M059J (cell line): ENCODE measurements around the gene PKDREJ. TPM values are rescaled to one million over a fixed set of nuclear protein-coding genes. Genes with fewer than 3 reads are reported as not detected.

Experiments
- DNase-seq: peaks from one replicate; pipeline ENCODE4 v3.0.0-alpha.2; 2012; ENCODE audit warnings: low read depth
- total RNA-seq: library from RNA; depleted of rRNA; stranded (reverse); fragments of >200 nt; shearing (Covaris generic); gene quantifications from 2 replicates; pipeline ENCODE4 v1.2.3, GENCODE V29; 2014

PKDREJ gene
- total RNA-seq, 1 experiment from 2014 or later, result not detected

DNA sequence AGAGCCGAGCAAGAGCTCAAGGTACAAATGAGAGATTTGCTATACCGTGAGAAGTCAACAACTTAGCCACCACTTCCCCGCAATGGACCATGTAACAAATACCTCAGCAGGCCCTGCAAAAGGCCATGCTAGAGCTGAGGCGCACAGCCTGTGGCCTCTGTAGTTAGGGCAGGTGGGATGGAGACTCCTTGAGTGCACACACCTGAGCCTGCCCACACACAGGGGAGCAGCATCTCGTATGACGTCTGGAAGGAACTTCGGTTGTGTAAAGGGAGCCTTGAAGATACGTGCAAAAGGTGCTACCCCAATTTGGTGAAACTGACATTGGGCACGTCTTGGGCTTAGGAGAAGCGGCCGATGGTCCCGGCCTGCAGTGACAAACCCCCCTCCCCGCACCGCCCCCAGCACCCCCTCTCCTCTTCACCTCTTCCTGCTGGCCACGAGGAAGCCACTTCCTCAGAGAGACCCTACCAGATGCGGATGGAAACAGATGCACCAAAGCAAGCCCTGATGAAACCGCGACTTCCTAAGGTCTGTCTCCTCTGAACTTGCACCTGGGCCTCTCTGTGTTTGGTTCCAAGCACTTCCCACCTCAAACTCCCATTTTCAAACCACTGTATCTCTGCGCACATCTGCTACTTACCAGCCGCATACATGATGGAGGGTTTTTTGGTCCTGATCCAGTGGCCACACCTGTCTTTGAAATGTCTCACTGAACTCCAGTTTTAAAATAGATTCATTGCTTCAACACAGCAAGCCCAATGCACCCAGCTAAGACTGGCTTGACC is 23.7 kb downstream of the PKDREJ start:
- no peak for DNase-seq

DNA sequence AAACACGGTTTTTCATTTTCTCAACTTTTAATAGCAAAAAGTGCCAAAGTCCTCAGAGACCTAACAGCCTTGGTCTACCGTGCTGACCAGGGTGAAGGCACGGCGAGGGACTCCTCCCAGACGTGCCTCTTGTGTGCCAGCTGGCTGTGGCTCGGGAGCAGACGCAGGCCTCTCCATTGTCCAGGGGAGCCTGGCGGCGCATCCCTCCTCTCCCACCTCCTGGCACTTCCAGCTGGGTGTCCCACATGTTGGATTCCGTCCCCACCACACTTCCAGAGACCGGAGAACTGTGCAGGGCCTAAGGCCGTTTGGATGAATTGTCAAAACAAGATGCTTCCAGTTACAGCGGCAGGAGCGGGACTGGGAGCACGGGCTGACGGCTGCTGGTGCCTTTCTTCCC is 24.6 kb downstream of the PKDREJ start:
- no peak for DNase-seq

DNA sequence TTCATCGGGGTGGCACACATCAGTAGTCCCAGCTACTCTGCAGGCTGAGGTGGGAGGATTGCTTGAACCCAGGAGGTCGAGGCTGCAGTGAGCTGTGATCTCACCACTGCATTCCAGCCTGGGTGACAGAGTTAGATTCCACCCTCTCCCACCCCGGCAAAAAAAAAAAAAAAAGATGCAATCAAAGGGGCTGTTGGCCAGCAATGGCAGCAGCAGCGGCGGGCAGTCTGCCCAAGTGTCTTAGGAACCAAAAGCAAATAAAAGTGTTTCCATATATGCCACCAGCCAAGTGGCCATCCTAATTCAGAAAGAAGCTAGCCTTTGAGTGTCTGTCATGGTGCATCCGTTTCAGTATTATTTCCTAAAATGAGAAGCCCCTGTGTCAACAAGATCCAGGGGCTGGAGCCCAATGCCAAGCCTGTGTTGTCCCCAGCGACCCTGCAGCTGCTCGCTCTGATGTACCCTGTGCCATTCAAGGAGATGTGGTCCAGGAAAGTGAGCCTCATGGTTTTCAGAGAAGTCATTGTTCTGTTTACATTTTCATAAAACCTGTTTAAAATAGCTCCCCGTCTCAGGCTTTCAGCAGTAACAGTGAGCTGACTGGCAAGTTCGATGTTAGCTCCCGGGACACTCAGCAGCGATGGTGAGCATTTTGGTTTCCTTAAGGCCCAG is 25.6 kb downstream of the PKDREJ start:
- DNase-seq, result no peak

DNA sequence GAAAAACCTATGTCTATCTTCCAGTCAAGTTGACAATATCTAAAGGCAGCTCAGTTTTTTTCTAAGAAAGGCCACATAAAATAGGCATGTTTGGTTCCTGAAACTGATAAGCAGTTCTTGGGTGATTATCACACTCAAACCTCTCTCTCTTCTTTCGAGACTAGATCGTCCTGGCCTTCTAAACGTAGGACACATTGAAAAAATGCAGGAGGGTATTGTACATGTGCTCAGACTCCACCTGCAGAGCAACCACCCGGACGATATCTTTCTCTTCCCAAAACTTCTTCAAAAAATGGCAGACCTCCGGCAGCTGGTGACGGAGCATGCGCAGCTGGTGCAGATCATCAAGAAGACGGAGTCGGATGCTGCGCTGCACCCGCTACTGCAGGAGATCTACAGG is 28.2 kb downstream of the PKDREJ start:
- DNase-seq, result no peak

DNA sequence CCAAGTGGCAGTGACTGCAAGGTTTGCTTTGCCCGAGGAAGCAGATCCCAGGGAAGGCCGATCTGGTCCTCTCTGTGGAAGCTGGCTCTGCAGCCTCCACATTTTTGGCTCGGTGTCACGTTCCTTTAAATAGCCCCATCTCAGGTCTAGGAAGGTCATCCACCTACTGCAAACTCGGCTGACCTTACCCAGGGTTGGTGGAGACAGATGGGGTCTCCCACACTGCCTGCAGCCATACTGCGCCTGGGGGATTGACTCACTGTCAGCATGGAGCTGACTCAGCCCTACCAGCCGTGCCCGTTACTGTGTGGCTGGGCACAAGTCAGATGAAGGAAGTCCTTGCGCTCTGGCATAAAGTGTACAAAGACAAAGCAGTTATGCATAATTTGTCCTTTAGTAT is 29.9 kb downstream of the PKDREJ start:
- peak; percentile 84 for DNase-seq

DNA sequence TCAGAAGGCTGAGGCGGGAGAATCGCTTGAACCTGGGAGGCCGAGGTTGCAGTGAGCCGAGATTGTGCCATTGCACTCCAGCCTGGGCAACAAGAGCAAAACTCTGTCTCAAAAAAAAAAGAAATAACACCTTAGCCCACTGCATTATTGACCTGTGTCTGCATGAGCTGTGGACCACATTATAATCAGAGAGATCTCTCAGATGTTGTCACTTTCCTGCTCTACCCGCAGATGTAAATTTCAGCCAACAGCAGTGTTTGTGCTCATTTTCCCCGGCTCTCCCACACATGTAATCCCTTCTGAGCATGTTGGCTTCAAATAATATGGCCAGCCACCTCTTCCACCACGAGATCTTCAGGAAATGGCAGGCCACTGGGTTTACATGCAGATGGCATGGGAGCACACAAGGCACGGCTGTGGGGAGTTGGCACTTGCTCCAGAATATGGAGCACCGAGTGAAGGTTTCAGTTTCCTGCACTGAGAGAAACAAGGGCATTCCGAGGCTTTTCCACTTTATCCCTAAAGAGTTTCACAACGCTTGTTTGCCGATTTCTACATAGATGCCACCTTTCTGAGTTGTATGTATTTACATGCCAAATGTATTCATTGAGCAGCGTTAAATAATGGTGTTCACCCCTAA is 32.8 kb downstream of the PKDREJ start:
- no peak for DNase-seq

DNA sequence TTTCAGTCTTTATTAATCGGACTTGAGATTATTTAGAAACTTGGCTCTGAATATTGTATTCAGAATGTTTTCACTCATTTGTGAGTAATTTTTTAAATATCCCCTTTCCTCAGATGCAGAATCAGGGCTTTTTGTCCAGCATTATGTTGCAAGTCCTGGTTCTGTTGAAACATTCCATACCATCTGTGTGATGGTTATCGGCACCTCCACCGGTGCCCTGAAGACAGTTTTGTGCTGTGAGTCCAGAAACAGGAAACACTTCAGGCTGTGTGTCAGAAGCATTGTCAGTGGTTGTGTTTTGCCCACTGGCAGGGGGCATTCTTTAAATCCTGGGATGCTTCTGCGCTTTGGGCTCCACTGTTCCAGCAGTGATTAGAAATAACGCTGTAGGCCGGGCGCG is 33.4 kb downstream of the PKDREJ start:
- DNase-seq, result no peak

DNA sequence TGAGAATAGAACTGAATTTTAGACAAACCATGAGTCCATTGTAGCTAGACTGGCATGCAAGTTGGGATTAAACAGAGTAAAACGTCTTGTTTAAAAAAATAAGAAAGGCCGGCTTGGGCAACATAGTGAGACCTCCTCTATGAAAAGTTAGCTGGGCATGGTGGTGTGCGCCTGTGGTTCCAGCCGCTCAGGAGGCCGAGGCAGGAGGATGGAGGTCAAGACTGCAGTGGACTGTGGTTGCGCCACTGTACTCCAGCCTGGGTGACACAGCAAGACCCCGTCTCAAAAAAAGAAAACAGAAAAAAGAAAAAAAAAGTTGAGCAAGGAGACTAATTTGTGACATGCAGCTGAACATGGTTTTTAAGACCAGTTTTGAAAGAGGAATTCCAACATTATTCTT is 36.6 kb downstream of the PKDREJ start:
- no peak for DNase-seq

DNA sequence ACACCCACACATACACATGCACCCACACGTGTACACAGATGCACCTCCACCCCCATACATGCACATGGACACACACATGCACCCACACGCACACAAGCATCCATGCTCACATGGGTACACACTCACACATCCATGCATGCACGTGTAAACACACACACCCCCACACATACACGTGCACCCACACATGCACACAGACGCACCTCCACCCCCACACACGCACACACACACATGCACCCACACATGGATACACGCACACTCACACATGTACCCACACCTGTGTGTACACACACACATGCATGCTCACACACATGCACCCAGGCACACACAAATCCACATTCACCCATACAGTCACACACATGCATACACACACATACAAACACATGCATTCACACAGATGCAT is 37.5 kb downstream of the PKDREJ start:
- no peak for DNase-seq

DNA sequence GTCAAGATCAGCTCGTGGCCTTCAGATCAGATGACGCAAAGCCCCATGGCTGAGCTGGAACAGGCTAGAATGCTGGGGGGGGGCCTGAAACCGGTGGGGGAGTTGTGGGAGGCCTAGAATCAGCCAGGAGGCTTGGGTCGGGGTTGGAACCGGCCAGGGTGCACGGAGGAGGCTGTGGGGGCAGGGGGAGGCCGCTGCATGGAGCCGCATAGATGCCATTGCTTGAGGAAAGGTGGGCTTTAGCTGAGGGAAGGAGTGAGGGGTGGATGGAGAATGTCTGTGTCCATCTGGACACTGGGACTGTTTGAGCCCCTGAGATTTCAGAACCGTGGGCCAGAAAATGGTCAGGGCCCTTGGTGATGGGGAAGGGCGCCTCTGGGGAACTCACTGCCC is 38.2 kb downstream of the PKDREJ start:
- no peak for DNase-seq

DNA sequence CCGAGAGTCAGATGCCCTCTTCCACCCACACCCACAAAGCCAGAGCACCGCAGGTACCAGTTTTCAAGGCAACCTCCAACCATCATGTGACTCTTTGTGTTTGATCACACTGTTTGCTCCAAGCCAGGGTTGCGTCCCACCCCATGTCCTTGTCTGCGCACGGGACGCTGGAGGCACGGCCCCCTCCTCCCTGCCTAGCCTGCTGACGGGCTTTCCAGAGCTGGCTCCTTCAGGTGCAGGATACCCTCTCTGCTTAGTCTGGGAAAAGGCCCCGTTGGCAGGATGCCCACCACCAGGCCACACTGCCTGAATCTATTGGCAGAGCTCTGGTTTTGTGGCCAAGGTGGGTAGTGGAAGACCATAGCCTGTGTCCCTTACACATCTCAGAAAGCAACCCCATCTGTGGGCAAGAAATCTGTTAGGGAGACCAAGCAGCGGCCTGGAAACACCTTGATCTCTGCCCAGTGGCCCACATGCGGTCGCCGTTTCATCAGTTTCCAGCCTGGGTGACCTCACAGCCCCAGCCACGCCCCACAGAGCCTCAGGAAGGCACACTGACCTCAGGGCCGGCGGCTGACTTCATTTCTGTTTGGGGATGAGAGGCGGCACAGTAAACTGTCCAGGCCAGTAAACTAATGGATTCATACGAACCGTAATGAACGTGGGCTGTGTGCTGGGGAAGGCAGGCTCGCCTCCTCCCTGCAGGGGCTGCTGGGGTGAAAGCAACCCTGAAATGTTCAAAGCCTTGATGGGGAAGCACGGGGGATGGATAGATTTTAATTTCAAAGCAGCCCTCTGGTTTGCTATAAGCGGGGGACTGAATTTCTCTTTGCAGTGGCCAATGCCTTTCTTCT is 38.9 kb downstream of the PKDREJ start:
- no peak for DNase-seq

DNA sequence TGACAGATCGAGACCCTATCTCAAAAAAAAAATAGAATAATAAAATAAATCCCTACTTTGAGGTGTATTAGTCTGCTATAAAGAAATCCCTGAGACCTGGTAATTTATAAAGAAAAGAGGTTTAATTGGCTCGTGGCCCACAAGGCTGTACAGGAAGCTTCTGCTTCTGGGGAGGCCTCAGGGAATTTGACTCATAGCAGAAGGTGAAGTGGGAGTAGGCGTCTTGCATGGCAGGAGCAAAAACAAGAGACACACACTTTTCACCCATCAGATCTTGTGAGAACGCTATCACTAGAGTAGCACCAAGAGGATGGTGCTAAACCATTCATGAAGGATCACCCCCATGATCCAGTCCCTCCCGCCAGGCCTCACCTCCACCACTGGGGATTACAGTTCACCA is 42.2 kb downstream of the PKDREJ start:
- peak; percentile 32 for DNase-seq

DNA sequence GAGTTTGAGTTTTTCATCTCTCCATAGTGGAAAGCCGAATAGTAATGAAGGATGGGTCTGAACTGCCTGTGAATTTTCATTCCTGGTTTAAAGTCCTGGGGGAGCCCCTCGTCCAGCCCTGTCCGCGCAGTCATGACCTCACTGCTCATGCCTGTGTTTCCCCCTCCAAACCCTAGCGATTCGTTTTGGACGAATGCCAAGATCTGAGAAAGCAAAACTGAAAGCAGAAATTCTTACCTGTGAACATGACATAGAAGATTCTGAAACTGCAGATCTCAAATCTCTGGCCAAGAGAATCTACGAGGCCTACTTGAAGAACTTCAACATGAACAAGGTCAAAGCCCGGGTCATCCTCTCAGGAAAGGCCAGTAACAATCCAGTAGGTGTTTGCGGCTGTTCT is 43.5 kb downstream of the PKDREJ start:
- no peak for DNase-seq

DNA sequence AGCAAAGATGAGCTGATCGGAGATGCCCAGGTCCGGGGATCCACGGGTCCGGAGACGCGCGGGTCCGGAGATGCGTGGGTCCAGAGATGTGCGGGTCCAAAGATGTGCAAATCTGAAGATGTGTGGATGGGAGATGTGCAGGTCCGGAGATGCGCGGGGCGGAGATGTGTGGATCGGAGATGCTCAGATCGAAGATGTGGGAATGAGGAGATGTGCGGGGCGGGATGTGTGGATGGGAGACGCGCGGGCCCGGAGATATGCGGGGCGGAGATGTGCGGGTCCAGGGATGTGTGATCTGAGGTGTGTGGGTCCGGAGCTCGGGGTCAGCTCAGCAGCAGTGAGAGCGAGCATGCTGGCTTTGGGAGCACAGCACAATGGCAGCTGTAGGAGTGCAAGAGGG is 48.5 kb downstream of the PKDREJ start:
- DNase-seq, result no peak

DNA sequence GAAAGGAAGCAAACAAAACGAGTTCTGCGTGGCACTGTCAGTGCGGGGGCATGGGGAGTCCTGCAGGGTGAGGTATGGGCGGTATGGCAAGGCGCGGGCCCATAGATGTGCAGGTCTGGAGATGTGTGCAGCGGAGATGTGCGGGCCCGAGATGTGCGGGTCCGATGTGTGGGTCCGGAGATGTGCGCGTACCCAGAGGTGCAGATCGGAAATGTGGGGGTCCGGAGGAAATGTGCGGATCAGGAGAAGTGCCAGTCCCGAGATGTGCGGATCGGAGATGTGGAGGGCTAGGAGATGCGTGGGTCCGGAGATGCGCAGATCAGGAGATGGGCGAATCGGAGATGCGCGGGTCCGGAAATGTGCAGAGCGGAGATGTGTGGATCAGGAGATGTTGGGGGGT is 49.0 kb downstream of the PKDREJ start:
- no peak for DNase-seq

DNA sequence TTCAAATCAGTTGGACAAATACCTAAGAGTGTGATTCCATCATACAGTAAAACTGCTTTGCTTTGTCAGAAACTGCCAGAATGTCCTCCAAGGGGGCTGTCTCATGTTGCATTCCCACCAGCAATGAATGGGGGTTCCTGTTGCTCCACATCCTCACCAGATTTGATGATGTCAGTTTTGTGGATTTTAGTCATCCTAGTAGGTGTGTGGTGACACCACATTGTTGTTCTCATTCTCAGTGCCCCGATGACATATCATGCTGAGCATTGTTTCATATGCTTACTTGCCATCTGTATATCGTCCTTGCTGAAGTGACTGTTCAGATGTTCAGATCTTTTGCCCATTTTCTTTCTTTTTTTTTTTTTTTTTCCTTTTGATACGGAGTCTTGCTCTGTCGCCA is 50.1 kb downstream of the PKDREJ start:
- peak; percentile 5 for DNase-seq

DNA sequence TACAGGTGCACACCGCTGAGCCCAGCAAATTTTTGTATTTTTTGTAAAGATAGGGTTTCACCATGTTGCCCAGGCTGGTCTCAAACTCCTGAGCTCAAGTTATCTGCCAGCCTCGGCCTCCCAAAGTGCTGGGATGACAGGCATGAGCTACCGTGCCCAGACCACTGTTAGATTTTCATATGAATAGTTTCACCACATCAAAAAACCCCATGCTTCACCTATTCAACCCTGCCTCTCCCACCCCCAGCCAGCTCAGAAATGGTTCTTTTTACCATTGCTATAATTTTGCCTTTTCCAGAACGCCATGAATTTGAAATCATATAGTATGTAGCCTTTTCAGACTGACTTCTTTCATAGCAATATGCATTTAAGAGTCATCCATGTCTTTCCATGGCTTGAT is 50.9 kb downstream of the PKDREJ start:
- DNase-seq, result no peak

DNA sequence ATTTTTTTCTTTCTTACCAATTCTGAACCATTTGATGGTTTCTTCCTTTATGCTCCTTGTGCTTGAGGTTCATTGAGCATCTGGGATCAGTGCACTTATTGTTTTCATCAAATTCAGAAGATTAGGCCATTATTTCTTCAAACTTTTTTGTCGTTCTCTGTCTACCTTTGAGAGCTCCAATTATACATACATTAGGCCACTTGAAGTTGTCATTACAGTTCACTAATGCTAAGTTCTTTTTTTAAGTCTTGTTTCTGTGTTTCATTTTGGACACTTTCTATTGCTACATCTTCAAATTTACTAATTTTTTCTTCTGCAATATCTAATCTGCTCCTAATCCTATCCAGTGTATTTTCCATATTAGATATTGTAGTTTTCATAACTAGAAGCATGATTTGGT is 53.9 kb downstream of the PKDREJ start:
- no peak for DNase-seq
